HepG2 (cell line): ENCODE measurements around the gene ASIC2. TPM values are rescaled to one million over a fixed set of nuclear protein-coding genes. Genes with fewer than 3 reads are reported as not detected.

Source experiments
- ATAC-seq: fragments of 200-7000 bp; cut with Tn5 transposase; 3 replicates; pipeline ENCODE4 v1.9.1; 2020; ENCODE audit warnings: mild to moderate bottlenecking, moderate library complexity
- BruUV-seq: library from RNA; stranded (reverse); fragments of 400-500 nt; replicated peaks from 2 replicates; lab custom pipeline; 2021; lab: Mats Ljungman, UMichigan
- CTCF ChIA-PET: fragments of 300-600 bp; formaldehyde crosslinking; extraction: SDS; loops from one replicate; lab custom pipeline; 2021; ENCODE audit warnings: low total read pairs, inconsistent platforms, low intra/inter-chr PET ratio; lab: Yijun Ruan, JAX
- POLR2A ChIA-PET: fragments of 350-600 bp; sonication (Branson Sonifier 250); formaldehyde crosslinking; loops from one replicate; lab custom pipeline; 2020; ENCODE audit warnings: antibody characterized with exemption, inconsistent platforms; lab: Yijun Ruan, JAX
- DNase-seq: peaks from one replicate; pipeline ENCODE4 v3.0.0-alpha.2; 2015; ENCODE audit warnings: low spot score
- FAIRE-seq: peaks from 3 replicates; lab custom pipeline; 2011; peaks lifted over from hg19 to GRCh38; lab: Jason Lieb, UNC
- H2AFZ ChIP-seq: one replicate; pipeline ENCODE4 v1.6.1; 2011; ENCODE audit warnings: low read length, inconsistent platforms
- H3K27ac ChIP-seq: fragments of 300-600 bp; 3 replicates; pipeline ENCODE4 v1.8.0; 2011; ENCODE audit warnings: mixed run types, mild to moderate bottlenecking, mixed read lengths, low read length, inconsistent platforms; ENCODE audit not compliant: insufficient read depth; ENCODE audit errors: extremely low read length
- H3K27me3 ChIP-seq, 2 experiments: fragments of 200-600 bp in 1 of 2; 2 replicates in 1 of 2; 3 replicates in 1 of 2; pipeline versions ENCODE4 v1.6.0 to v1.8.0; 2011; ENCODE audit warnings: low read length in 2 of 2, mild to moderate bottlenecking in 2 of 2, moderate library complexity in 2 of 2, inconsistent platforms in 1 of 2; ENCODE audit not compliant: insufficient read depth in 2 of 2, control insufficient read depth in 1 of 2
- H3K36me3 ChIP-seq, 2 experiments: fragments of 200-600 bp in 1 of 2; replicated peaks in 1 of 2; 2 replicates in 1 of 2; 3 replicates in 1 of 2; pipeline versions ENCODE4 v1.5.1 to v1.8.0; 2011; ENCODE audit warnings: low read length in 2 of 2, inconsistent platforms in 1 of 2; ENCODE audit not compliant: insufficient read depth in 2 of 2, control insufficient read depth in 1 of 2
- H3K4me1 ChIP-seq: 2 replicates; pipeline ENCODE4 v1.5.1; 2012; ENCODE audit warnings: low read length, inconsistent platforms; ENCODE audit not compliant: insufficient read depth
- H3K4me2 ChIP-seq: 2 replicates; pipeline ENCODE4 v1.6.0; 2011; ENCODE audit warnings: low read depth, low read length, inconsistent platforms
- H3K4me3 ChIP-seq, 3 experiments: fragments of 200-600 bp in 1 of 3; sonication (generic), shearing (Covaris generic) in 1 of 3; replicated peaks in 1 of 3; 2 replicates each; pipeline ENCODE4 v1.5.1; 2011 to 2016; ENCODE audit warnings: low read length in 3 of 3, inconsistent platforms in 2 of 3, low read depth in 2 of 3, mild to moderate bottlenecking in 2 of 3, control low read depth in 1 of 3, mixed read lengths in 1 of 3; ENCODE audit not compliant: insufficient read depth in 1 of 3
- H3K79me2 ChIP-seq: one replicate; pipeline ENCODE4 v1.6.1; 2011; ENCODE audit warnings: low read length, inconsistent platforms; ENCODE audit not compliant: insufficient read depth
- H3K9ac ChIP-seq: 2 replicates; pipeline ENCODE4 v1.6.0; 2011; ENCODE audit warnings: mild to moderate bottlenecking, low read depth, low read length, inconsistent platforms; ENCODE audit not compliant: insufficient read depth
- H3K9me3 ChIP-seq: 2 replicates; pipeline ENCODE4 v1.5.1; 2012; ENCODE audit warnings: mild to moderate bottlenecking, low read length
- H4K20me1 ChIP-seq: 2 replicates; pipeline ENCODE4 v1.6.0; 2011; ENCODE audit warnings: inconsistent platforms, mild to moderate bottlenecking, low read length, moderate library complexity; ENCODE audit not compliant: insufficient read depth
- ARNT2 ChIP-seq: sonication (generic); formaldehyde crosslinking; IDR thresholded peaks from 2 replicates; pipeline ENCODE4 v1.8.0; 2022; ENCODE audit warnings: mild to moderate bottlenecking, low read depth, missing genetic modification reagents, moderate library complexity
- CBX2 ChIP-seq, 2 experiments: fragments of 200-600 bp in 1 of 2; sonication (generic); formaldehyde crosslinking in 1 of 2; IDR thresholded peaks; 2 replicates each; pipeline versions ENCODE4 v1.7.0 to v1.8.1; 2018 to 2022; ENCODE audit warnings: low read depth in 2 of 2, low read length in 1 of 2, mild to moderate bottlenecking in 1 of 2, missing genetic modification reagents in 1 of 2
- CREB3 ChIP-seq: sonication (generic); formaldehyde crosslinking; IDR thresholded peaks from 2 replicates; pipeline ENCODE4 v1.5.0; 2020; ENCODE audit warnings: missing genetic modification reagents
- ELF1 ChIP-seq: sonication (generic); formaldehyde crosslinking; IDR thresholded peaks from 2 replicates; pipeline ENCODE4 v1.4.0; 2020; ENCODE audit warnings: missing genetic modification reagents
- MNT ChIP-seq: fragments of 450-650 bp; IDR thresholded peaks from 2 replicates; pipeline ENCODE4 v1.6.1; 2016
- MYNN ChIP-seq: sonication (generic); formaldehyde crosslinking; IDR thresholded peaks from 2 replicates; pipeline ENCODE4 v1.4.0; 2020; ENCODE audit warnings: mild to moderate bottlenecking, low read depth, missing genetic modification reagents
- SIX4 ChIP-seq: sonication (generic); formaldehyde crosslinking; IDR thresholded peaks from 2 replicates; pipeline ENCODE4 v1.4.0; 2020; ENCODE audit warnings: missing genetic modification reagents
- SSRP1 ChIP-seq: IDR thresholded peaks from 2 replicates; pipeline ENCODE4 v1.6.1; 2016; ENCODE audit warnings: control low read depth
- ZNF784 ChIP-seq: sonication (generic); formaldehyde crosslinking; IDR thresholded peaks from 2 replicates; pipeline ENCODE4 v1.5.1; 2020; ENCODE audit warnings: missing genetic modification reagents, mild to moderate bottlenecking, borderline replicate concordance
- WGBS: methylation state at CpG from one replicate; pipeline ENCODE4 v1.1.6; 2017; ENCODE audit warnings: low lambda C conversion rate; 5-methylcytosine and 5-hydroxymethylcytosine counted together
- in situ Hi-C: cut with HindIII; loops from 2 replicates; pipeline ENCODE4 v1.10.0; 2017; ENCODE audit warnings: low pct_unique_long_range_greater_than_20kb; ENCODE audit not compliant: extremely low pct_ligation_motif_present
- intact Hi-C: fragments of 100-400 bp; cut with micrococcal nuclease; formaldehyde crosslinking; loops from one replicate; pipeline ENCODE4 v1.10.0; 2022; ENCODE audit not compliant: unreplicated experiment
- polyA plus RNA-seq, 8 experiments: library from polyadenylated mRNA; depleted of rRNA in 3 of 8; stranded (reverse) in 7 of 8; unstranded in 1 of 8; fragments of >200 nt; fragmentation: Illumina TruSeq in 4 of 8; extraction: Trizol in 4 of 8; gene quantifications; 2 replicates each; pipeline versions ENCODE4 v1.2.1 to v1.2.3, GENCODE V29; 2011 to 2016; ENCODE audit warnings: low read depth in 4 of 8, missing spikeins in 1 of 8, mixed read lengths in 1 of 8; ENCODE audit not compliant: insufficient read depth in 1 of 8
- total RNA-seq, 5 experiments: library from RNA; depleted of rRNA; stranded (reverse); fragments of >200 nt; fragmentation: Illumina TruSeq; extraction: Trizol; gene quantifications; 2 replicates each; pipeline ENCODE4 v1.2.3, GENCODE V29; 2016; ENCODE audit warnings: low read depth in 1 of 5

The ASIC2 gene
- total and polyA plus RNA-seq, 2 of the 13 experiments (the other 11 are each of a cell fraction or from before 2014, with no cell fraction given), result not detected

GRCh38 chr17:33166472-33166871 is 126.6 kb downstream of the ASIC2 start (continued):
- TF ChIP-seq CREB3 (no peak), SSRP1 (CRISPR knock-in tag) (no peak), ARNT2 (CRISPR knock-in tag) (no peak), SIX4 (no peak), CBX2 (IDR thresholded peaks at IDR 0.05; ENCODE audit: low read depth, low read length) (no peak), CBX2 (CRISPR knock-in tag; IDR thresholded peaks at IDR 0.05; ENCODE audit: low read depth) (no peak), MYNN (CRISPR knock-in tag) (no peak), ELF1 (CRISPR knock-in tag) (no peak)

GRCh38 chr17:33164169-33164881 is 128.8 kb downstream of the ASIC2 start:
- Histone ChIP-seq H3K79me2 (no peaks in the 10 kb centered on the region), H3K27ac (no peak overlapping the region), H3K4me1 (no peaks in the 10 kb centered on the region), H4K20me1 (no peaks in the 10 kb centered on the region)
- TF ChIP-seq MNT (peak; percentile 45), ZNF784 (CRISPR knock-in tag) (no peak)
- TF ChIP-seq, all 625 proteins: peak for 1
- no peak overlapping the region for H3K4me3 ChIP-seq
- FAIRE-seq (no peak), DNase-seq (no peak), ATAC-seq (no peak)
- no TSS peak for BruUV-seq
- ChIA-PET CTCF (no interaction called here), POLR2A (no interaction called here)
- H3K4me2 ChIP-seq, result no peak overlapping the region
- peaks cover 0 to 13% of the 10 kb centered on the region in 2 experiments; a peak in 1 of 5 replicates for H3K27me3 ChIP-seq
- in situ Hi-C loops, result no loop called here
- no peak overlapping the region for H3K9ac ChIP-seq
- H3K36me3 ChIP-seq, result no peaks in the 10 kb centered on the region
- H2AFZ ChIP-seq, result no peak overlapping the region
- intact Hi-C loops, result no loop called here
- H3K9me3 ChIP-seq, result no peaks in the 10 kb centered on the region
- WGBS, result 14% methylated on average over 3 of the region's 8 CpGs
